Medulla oblongata (tissue), 1 donor: ENCODE measurements around the gene GABBR2.

Experiments
- DNase-seq: peaks from one replicate; pipeline ENCODE4 v3.0.0-alpha.2; 2015; ENCODE audit errors: extremely low spot score

Gene GABBR2

DNA sequence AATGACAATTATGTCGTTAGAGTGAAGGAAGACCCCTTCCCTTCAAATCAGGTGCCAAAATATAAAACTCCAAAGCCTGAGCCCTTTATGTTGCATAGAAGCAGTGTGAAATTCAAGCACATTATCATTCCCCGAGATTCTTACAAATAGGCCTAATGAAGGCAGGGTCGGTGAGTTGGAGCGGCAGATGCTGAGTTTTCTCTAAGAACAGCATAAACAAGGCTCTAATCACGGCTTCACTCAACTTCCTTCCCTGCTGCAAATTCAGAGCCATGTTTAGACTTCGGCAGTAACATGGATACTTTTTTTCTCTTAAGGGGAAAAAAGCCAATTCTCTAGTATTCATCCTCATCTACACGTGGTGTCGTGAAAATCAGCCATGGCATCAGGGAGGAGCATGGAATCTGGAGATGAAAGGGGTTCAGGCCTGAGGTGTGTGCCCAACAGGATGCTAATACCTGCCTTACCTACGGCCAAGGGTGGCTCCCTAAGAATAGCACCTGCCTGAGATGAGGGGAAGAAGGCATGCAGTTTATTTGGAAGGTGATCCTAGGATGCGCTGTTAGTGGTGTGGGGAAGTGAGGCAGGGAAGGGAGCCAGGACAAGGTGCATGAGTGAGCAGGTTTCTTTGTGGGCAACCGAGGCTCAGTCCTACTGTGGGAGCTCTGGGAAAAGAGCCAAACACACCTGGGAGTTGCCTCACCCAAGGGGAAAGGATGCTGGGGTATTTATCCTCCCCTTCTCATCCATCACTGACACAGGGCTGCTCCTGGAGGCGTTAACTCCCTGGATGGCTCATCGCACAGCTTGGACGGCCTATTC, 306.5 kb downstream of the GABBR2 start:
- no peak for DNase-seq

DNA sequence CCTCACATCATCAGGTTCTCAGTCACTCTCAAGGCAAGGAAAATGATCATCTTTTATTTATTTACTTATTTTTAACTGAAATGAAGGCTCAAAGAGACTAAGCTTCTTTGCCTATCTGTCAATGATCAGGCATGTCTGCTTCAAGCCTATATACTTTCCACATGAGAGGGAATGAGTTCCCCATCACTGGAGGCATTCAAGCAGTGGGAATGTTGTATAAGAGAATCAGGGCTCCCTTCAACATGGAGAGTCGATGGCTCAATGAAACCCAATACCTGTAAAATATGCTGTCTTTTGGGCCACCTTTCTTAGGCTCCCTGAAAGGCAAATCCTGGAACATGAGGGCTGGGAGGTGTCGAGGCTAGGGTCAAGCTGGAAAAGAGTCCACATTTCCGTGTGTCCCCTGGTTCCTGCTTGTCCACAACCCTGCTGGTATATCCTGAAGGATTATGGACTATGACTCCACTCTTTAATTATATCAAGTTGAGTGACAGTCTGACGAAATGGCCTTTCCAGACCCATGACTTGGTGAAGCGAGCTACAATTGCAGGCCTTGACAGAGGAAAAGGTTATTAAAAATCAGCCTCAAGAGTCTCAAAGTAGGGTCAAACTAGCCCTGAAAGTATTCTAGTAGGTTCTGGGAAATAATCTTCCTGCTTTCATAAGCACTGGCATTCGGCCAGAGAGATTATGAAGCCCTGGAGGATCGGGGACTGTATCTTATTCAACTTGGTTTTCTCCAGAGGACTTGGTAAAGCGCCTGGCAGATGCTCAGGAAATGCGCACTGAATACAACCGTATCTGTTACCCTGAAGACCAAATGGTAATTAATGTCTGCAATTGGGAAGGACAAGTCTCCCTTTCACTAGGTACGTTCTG, 307.4 kb downstream of the GABBR2 start:
- no peak for DNase-seq

DNA sequence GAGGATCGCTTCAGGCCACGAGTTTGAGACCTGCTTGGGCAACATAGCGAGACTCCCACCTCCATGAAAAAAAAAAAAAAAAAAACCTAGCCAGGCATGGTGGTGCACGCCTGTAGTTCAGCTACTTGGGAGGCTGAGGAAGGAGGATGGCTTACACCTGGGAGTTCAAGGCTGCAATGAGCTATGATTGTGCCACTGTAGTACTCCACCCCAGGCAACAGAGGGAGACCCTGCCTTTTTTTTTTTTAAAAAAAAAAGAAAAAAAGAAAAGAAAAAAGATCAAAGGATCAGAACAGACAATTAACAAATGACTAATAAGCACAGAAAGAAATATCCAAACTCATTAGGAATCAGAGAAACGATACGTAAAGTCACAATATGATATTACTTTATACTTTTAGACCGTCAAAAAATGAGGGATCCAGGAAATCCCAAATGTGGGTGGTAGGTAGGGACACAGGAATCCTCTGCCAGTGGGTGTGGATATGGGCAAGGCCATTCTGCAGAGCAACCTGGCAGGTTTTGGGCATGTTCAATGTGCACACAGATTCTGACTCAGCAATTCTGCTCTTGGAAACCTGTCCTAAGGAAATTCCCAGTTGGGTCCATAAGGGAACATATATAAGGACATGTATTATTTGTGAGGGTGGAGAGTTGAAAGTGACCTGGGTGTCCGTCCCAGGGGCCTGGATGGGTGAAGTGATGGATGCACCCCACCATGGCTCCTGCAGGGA, 308.6 kb downstream of the GABBR2 start:
- no peak for DNase-seq

- DNase-seq: no peak
Observed at GRCh38 chr9:98396656-98397055, 312.1 kb downstream of the GABBR2 start.

- no peak for DNase-seq
Observed at GRCh38 chr9:98396236-98396635, 312.5 kb downstream of the GABBR2 start.

- no peak for DNase-seq
Observed at GRCh38 chr9:98391867-98392266, 316.9 kb downstream of the GABBR2 start.

DNA sequence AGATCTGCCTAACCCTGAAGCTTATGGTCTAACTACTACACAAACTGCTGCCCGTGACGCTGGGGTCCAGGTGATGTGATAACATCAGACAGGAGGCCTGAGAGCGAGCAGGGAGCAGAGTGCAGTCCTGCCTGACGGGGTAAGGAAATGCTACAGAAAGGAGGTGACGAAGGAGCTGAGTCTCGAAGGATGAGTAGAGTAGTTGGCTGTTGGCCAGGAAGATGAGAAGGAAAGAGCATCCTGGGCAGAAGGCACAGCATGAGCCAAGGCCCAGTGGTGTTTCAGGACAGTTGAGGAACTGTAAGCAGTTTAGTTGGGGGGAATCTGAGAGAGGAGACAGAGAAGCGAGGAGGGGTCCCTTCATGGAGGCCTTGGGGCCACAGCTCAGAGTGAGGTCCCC, 317.3 kb downstream of the GABBR2 start:
- DNase-seq: no peak

DNA sequence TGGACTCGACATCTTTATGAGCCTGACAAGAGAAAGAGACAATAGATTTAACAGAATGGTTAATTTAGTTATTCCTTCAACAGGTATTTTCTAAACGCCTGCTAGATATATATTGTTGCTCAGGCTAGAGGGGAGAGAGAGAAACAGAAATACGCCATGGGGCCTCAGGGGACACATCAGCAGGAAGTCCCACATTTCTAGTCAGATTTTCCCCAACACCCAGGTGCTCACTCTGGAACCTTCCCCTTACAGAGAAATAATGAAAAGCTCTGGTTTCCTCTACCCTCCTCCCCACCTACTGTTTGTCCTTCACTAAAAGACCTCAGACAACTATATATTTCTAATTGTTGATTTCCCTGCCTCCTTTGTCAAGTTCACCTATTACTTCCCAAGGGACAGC, 323.0 kb downstream of the GABBR2 start:
- no peak for DNase-seq

DNA sequence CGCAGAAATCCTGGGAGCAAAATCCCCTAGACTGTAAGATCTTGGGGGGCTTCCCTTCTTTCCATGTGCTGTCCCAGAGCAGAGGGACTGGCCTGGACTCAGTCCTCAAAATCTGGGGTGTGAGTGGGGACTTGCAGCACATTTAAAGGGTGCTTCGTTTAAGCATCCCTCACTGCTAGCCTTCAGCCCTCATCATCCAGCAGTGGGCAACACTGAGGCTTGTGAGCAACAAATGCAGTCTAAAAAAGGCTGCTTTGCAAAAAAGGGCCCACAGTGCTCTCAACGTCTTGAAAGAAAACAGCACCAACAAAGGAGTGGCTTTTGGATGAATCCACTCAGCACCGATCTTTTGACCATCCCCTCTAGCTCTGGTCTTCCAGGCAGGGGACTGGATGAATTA, 325.0 kb downstream of the GABBR2 start:
- DNase-seq: no peak

GRCh38 chr9:98381311-98382103, 327.2 kb downstream of the GABBR2 start:
- DNase-seq: no peak

DNA sequence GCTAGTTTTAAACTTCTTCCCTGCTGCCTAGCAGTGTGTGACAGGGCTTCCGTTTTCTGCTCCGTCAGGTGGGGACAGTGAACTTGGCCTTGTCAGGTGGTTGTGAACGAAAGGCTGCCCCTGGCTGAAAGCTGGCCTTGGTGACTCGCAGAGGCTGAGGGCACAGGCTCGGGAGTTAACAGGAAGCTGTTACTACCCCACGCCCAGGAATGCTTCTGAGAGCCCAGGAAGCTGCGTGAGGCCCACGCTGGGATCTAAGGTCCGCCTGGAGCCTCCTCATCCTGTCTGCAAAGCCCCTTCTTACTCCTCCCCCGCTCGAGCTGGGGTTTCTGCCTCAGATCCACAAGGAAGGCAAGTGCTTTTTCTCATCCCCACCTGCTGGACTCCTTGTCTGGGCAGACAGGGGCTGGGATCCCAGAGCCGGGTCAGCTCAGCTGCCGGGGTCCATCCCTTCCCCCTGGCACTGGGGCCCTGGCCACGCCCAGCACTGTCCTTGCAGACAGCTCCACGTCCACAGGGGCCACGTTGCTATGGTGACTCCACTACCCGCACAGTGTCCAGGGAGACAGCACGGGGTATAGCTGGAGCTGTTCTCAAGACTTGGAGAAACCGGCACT, 328.6 kb downstream of the GABBR2 start:
- DNase-seq: no peak

- DNase-seq: no peak
Observed at GRCh38 chr9:98379572-98379971, 329.2 kb downstream of the GABBR2 start.

- DNase-seq: no peak
Observed at GRCh38 chr9:98378794-98379193, 329.9 kb downstream of the GABBR2 start.

GRCh38 chr9:98378206-98378780, 330.4 kb downstream of the GABBR2 start:
- no peak for DNase-seq

DNA sequence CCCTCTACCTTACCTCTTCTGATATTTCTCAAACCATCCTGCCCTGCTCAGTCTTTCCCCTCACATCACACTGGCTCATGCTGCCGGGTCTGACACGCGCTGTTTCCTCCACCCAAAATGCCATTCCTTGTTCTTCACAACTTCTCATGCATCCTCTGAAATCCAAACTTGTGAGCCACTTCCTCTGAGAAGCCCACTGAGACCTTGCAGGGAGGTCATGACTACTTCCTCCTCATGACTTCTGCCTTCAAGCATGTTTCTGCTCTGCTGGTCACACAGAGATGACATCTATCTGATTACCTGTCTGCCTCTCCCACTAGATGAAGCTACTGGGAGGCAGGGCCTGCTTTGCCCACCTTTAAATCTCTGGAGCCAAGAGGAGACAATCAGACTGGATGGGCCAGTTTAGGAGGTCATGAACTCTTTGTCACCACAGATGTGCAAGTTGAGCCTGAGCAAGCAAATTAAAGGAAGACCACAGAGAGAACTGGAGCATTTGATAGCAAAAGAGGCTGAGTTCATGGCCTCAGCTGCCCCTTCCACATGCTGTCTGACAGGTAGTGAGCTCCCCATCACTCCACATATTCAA, 333.5 kb downstream of the GABBR2 start:
- no peak for DNase-seq

- no peak for DNase-seq
Observed at GRCh38 chr9:98374385-98375051, 334.2 kb downstream of the GABBR2 start.

GRCh38 chr9:98373609-98374008, 335.1 kb downstream of the GABBR2 start:
- no peak for DNase-seq

DNA sequence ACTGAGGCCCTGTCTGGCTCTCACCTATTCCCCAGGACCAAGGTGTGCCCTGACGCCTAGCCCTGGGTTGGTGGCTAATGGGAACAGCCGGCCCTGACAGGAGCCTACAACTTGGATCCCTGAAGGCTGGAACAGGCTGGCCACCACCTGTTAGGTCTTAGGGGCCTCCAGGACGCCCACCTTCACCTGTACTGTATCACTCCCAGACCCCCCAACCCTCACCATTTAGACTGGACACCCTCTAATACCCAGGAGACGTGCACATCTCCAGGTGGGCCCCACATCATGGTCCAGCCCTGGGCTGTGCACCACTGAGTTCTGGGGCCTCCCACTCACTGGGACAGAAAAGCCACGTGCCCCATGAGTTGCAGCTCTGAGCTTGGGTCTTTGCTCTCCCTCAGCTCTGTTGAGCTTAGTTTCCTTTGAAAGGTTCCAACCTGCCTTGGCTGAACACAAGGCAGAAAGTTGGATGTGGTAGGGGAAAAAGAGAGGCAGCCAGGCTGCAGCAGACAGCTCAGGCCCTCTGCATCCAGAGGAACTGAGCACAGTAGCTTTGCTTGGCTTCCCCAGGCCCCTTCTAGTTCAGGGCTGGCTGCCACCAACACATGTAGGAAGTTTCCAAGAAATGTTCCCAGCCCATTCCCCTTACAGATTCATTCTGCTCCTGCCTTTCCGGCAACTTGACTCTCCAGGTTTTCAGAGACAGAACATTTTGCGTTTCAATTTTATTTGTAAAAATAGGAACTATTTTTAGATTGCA, 336.5 kb downstream of the GABBR2 start:
- peak; percentile 50 for DNase-seq

DNA sequence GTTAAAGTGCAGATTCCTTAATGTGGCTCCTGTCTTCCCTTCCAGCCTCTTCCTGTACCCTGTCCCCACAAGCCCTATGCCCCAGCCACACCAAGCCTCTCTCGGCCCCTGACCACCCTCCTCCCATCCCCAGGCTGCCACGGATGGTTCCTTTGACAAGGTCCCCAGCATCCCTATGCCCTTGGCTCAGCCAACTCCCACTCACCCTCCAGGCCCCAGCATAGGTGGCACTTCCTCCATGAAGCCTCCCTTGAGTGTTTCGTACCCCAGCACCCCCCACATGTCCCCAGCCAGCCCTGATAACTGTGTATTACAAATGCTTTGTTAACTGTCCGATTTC, 337.8 kb downstream of the GABBR2 start:
- no peak for DNase-seq
